HG03442 (cell line): ENCODE results near the gene NOL11.
"Not testable (repeated sequence)": the region's sequence is repeated elsewhere in the genome, so short reads cannot be mapped to it uniquely, and the experiment has no call there.

Experiments used
- ATAC-seq: cut with Tn5 transposase; IDR thresholded peaks from one replicate; pipeline ENCODE4 v1.9.1; 2021; ENCODE audit warnings: mild to moderate bottlenecking, moderate library complexity; ENCODE audit not compliant: unreplicated experiment

NOL11 gene

DNA sequence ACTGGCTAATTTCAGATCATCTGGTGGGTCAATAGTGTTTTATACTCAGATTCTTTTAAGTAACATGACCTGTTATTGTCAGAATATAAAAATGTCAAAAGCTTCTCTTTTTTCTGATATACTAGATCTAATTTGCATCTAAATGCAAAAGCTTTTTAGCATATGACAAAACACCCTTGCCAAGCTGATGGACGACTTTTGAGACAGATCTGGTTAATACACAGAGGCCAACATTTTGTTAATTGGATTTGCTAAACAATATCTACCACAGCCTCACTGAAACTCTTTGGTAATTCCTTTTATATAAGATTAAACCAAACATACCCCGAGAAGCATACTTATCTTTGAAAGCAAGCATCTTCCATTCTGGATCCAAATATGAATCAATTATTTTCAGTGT is 10.3 kb upstream of the NOL11 start:
- ATAC-seq: no peak

DNA sequence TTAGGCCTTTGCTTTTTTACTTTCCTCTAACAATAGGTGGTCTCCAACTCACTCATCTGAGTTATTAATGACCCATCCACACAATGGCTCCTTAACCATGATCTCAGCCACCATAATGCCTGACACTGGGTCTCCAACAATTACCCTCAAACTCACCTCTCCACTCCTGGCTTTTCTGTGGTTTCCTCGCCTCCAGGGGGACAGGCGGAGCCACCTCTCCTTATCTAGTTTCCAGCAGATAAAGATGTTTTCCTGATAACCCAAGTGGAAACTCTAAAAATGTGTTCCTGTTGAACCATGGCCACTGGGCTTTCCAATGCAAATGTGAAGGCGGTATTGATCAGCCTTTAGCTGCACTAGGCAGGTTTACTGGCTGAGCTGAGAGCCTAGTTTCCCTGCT is 9.4 kb upstream of the NOL11 start:
- no peak for ATAC-seq

- ATAC-seq: no peak
Observed at GRCh38 chr17:67711916-67712315, 5.8 kb upstream of the NOL11 start.

GRCh38 chr17:67712375-67712774 is 5.4 kb upstream of the NOL11 start:
- no peak for ATAC-seq

GRCh38 chr17:67713169-67713568 is 4.6 kb upstream of the NOL11 start:
- no peak for ATAC-seq

DNA sequence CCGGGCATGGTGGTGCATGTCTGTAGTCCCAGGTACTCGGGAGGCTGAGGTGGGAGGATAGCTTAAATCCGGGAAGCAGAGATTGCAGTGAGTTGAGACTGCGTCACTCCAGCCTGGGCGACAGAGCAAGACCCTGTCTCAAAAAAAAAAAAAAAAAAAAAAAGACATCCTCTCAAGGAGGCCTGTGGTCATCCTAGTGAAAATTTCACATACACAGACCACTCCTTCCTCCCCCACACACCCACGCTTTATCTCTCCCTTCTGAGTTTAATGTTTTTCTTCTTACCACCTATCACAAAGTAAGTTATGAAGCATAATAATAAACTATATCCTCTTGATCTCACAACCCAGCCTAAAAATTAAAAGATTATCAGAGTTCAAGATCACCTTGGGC is 1.3 kb upstream of the NOL11 start:
- ATAC-seq: no peak

DNA sequence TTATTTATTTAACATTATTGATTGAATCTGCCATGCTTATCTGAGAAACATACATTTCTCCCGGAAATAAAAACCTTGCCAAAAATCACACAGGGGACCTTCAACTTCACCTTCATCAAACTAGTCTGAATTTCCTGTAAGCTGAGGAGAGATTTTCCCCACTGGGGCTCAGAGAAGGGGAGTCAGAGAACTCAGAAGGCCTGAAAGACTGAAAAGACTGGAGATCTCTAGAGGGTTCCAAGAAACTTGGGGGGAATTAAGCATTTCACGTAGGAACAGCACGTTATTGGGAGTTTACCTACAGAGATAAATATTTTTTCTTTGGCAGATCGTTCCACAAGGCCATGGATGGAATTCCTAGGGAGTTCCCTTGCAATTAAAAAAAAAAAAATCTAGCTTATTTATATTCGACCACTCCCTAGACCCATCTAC is 528 bp upstream of the NOL11 start:
- no peak for ATAC-seq

- no peak for ATAC-seq
Observed at GRCh38 chr17:67718325-67718941, 697 bp downstream of the NOL11 start.

GRCh38 chr17:67725373-67725791 is 7.6 kb downstream of the NOL11 start:
- no peak for ATAC-seq

GRCh38 chr17:67725807-67726206 is 8.1 kb downstream of the NOL11 start:
- ATAC-seq: no peak

DNA sequence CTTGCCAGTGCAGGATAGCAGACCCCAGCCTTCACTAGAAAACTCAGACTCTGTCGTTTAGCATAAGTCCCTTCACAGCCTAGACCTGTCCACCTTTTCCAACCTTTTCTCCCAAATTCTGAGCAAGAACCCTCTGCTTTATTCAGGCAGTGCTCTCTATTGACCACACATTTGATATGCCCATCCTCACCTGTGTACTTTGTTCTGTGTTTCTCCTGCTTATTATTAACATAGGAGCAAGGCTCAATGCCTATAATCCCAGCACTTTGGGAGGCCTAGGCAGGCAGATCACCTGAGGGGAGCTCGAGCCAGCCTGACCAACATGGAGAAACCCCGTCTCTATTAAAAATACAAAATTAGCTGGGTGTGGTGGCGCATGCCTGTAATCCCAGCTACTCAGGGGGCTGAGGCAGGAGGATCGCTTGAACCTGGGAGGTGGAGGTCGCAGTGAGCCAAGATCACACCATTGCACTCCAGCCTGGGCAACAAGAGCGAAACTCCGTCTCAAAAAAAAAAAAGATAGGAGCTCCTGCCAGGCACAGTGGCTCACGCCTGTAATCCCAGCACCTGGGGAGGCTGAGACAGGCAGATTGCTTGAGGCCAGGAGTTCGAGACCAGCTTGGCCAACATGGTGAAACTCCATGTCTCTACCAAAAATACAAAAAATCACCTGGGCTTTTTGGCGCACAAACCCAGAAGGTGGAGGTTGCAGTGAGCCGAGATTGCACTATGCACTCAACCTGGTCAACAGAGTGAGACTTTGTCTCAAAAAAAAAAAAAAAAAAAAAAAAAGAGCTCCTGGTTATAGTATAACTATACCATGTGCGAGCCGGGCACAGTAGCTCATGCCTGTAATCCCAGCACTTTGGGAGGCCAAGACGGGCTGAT is 9.7 kb downstream of the NOL11 start:
- not testable (repeated sequence) for ATAC-seq

- no peak for ATAC-seq
Observed at GRCh38 chr17:67729903-67730302, 12.2 kb downstream of the NOL11 start.

DNA sequence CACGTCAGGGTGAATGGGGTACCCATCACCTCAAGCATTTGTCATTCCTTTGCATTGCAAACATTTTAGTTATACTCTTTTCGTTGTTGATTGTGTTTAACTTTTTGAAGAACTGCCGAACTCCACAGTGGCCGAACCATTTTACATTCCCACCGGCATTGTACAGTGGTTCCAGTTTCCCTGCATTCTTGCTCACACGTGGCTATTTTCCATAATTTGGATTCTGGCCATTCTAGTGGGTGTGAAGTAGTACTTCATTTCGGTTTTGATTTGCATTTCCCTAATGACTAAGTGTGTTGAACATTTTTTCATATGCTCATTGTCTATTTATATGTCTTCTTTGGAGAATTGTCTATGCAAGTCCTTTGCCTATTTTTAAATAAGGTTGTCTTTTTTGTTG is 13.0 kb downstream of the NOL11 start:
- ATAC-seq: no peak

DNA sequence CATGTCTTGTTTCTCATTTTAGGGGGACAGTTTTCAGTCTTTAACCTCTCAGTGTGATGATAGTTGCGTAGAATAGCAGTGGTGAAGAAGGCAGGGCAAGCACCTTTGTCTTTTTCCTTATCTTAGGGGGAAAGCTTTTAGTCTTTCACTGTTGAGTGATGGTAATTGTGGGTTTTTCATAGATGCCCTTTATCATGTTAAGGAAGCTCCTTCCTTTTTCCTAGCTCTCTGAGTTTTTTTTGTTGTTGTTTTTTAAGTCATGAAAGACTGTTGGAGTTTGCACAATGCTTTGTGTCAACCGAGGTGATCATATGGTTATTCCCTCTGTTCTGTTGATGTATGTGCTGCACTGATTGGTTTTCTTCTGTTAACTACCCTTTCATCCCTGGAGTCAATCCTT is 15.7 kb downstream of the NOL11 start:
- no peak for ATAC-seq

- ATAC-seq: no peak
Observed at GRCh38 chr17:67737145-67737544, 19.4 kb downstream of the NOL11 start.

DNA sequence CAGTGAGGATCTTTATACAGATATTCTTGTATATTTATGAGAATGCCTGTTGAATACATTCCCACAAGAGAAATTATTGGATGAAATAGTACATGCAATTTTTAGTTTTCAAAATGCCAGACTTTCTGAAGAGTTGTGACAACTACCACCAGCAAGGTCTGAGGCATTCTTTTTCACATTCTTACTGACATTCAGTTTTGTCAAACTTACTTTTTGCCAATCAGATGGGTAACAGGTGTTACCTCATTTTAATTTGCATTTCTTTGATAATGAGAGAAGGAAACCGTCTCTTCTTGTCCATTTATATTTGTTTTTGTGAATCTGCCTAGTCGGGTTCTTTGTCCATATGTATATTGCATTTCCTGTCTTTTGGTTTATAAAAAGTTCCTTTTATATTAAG is 24.3 kb downstream of the NOL11 start:
- no peak for ATAC-seq

- ATAC-seq: no peak
Observed at GRCh38 chr17:67746704-67747571, 29.2 kb downstream of the NOL11 start.

DNA sequence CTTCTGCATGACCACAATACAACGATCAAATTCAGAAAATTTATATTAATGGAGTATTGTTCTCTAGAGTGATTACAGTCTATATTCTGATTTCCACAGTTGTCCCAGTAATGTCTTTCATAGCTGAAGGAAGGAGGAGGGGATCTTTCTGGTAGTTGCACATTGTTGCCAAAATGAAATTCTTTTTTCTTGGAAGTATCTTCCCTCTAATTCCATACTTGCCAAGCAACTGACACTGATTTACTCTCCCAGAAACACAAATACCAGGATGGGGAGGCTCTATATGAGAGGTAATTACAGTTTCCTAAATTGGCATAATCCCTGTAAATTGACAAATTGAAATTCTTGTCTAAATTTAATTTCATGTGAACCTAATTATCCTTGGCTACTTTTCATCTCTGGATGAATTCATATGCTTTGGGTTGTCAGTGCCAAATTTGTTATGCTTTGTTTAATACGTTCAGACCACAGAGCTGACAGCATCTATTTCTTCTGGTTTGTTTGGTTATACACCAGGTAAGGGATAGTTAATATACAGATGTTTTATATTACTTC is 30.0 kb downstream of the NOL11 start:
- no peak for ATAC-seq

DNA sequence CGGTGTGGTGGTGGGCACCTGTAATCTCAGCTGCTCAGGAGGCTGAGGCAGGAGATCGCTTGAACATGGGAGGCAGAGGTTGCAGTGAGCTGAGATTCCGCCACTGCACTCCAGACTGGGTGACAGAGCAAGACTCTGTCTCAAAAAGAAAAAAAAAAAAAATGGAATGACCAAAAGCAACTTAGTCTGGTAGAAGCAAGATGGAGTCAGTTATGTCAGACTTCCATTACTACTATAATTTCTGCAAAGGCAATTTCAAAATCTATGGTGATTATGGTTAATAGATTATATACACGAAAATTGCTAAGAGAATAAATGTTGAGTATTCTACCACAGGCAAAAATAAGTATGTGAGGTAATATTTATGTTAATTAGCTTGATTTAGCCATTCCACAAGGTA is 32.3 kb downstream of the NOL11 start:
- ATAC-seq: no peak

DNA sequence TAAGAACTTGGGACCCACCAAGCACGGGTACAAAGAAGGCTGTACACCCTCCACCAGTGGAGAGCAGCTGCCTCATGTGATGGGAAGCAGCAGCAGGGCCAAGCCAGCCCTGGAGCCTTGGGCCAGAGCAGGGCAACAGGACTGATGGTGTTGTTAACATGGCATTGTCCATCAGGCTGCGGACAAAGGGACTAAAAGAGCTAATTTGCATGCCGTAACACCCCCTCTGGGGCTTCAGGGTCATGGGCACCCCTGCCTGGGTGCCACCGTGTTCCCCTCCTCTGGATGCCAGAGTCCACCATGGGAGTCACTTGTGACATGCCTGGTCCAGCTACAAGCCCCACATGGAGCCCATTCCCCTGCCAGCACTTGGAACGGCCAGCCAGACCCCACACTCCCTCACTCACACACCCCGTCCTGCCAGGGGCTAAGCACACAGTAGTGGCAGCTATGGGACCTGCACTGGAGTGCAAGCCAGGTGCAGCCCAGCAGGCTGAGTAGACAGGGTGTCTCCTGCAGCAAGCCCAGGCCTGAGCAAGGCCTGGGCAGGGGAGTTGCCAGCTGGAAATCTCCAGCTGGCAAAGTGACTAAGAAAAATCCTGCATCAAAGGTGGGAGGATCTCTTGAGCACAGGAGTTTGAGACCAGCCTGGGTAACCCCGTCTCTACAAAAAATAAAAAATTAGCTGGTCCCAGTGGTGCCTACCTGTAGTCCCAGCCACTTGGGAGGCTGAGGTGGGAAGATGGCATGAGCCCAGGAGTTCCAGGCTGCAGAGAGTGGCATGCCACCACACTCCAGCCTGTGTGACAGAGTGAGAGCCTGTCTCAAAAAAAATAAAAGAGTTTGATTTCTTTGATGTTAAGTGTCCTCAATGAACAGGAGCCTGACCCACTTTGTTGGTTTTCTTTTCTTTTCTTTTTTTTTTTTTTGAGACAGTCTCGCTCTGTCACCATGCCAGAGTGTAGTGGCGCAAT is 33.7 kb downstream of the NOL11 start:
- no peak for ATAC-seq
